GM12878 (cell line): Measurements from ENCODE around the gene PDLIM5.

Experiments used
- CEBPB ChIP-seq, 2 experiments: fragments of 150-350 bp in 1 of 2; IDR thresholded peaks; 2 replicates each; pipeline ENCODE4 v1.6.1; 2012 to 2014; ENCODE audit warnings: low read depth in 2 of 2, low read length in 2 of 2, borderline replicate concordance in 1 of 2, inconsistent platforms in 1 of 2
- TAF1 ChIP-seq: IDR thresholded peaks from 2 replicates; pipeline ENCODE4 v1.6.1; 2011; ENCODE audit warnings: mild to moderate bottlenecking, low read depth, low read length, borderline replicate concordance
- TF ChIP-seq, protein P1 (sequence below), 3 experiments: IDR thresholded peaks in 2 of 3; conservative IDR thresholded peaks in 1 of 3; 2 replicates each; pipeline ENCODE4 v1.5.1; 2011; ENCODE audit warnings: low read depth in 3 of 3, low read length in 3 of 3, mild to moderate bottlenecking in 3 of 3, control low read depth in 2 of 3, moderate library complexity in 2 of 3, inconsistent platforms in 1 of 3, mixed read lengths in 1 of 3; ENCODE audit not compliant: control insufficient read depth in 2 of 3, insufficient read depth in 1 of 3; ENCODE audit errors: extremely low read depth in 1 of 3

DNA sequence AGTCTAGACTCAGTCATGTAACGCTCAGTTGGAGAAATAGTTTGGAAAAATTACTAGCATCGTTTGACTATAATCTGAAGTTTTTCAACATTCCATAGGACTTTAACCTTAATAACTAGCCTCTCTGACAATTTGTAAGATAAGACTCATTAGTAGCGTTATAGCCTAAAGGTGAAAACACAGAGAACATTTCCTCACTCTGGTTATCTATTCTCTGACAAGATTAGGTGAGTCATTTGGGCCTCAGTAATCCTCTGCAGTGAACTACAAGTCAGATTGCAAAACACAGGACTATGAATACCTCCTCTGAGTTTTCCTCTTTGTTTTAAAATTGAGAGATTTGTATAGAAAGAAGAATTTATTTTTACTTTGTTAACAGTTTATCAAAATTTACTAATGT is 31.8 kb upstream of the PDLIM5 start:
- TF ChIP-seq TAF1 (no peak), CEBPB (IDR thresholded peaks at IDR 0.05; ENCODE audit: borderline replicate concordance in 1 of 2, low read depth in 2 of 2, low read length in 2 of 2) (no peak)
- TF ChIP-seq, protein P1, sequence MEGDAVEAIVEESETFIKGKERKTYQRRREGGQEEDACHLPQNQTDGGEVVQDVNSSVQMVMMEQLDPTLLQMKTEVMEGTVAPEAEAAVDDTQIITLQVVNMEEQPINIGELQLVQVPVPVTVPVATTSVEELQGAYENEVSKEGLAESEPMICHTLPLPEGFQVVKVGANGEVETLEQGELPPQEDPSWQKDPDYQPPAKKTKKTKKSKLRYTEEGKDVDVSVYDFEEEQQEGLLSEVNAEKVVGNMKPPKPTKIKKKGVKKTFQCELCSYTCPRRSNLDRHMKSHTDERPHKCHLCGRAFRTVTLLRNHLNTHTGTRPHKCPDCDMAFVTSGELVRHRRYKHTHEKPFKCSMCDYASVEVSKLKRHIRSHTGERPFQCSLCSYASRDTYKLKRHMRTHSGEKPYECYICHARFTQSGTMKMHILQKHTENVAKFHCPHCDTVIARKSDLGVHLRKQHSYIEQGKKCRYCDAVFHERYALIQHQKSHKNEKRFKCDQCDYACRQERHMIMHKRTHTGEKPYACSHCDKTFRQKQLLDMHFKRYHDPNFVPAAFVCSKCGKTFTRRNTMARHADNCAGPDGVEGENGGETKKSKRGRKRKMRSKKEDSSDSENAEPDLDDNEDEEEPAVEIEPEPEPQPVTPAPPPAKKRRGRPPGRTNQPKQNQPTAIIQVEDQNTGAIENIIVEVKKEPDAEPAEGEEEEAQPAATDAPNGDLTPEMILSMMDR (IDR thresholded peaks at IDR 0.05 in 2 of 3, conservative IDR thresholded peaks at IDR 0.05 in 1 of 3; ENCODE audit: control insufficient read depth in 2 of 3, extremely low read depth in 1 of 3, insufficient read depth in 1 of 3, low read depth in 3 of 3, low read length in 3 of 3) = no peak
